ENCODE results near the gene CHRNA4. TPM values are rescaled to one million over a fixed set of nuclear protein-coding genes. Genes with fewer than 3 reads are reported as not detected.

Gene CHRNA4
- total and polyA plus RNA-seq, 5 donors from 2014 or later, result not detected

- Histone ChIP-seq H3K9me3 (ENCODE audit: control insufficient read depth in 2 of 2, low read length in 2 of 2) (no peaks in the 10 kb centered on the region), H3K27me3 (ENCODE audit: control insufficient read depth, insufficient read depth, low read length) (no peaks in the 10 kb centered on the region), H3K27ac (ENCODE audit: insufficient read depth, low read length, poor library complexity, severe bottlenecking) (no peak overlapping the region), H3K4me1 (ENCODE audit: control insufficient read depth, insufficient read depth, low read length, poor library complexity, severe bottlenecking) (peaks cover 2% of the 10 kb centered on the region), H3K4me3 (ENCODE audit: low read depth, low read length) (no peak overlapping the region), H3K36me3 (ENCODE audit: control insufficient read depth, insufficient read depth, low read length) (no peaks in the 10 kb centered on the region)
- ATAC-seq (ENCODE audit: low read depth in 2 of 2), result no peak
- no peak for DNase-seq
- Mint-ChIP-seq H3K36me3 (no peaks in the 10 kb centered on the region), H3K4me1 (peaks cover 0 to 3% (median under 1%) of the 10 kb centered on the region in 4 donors), H3K9me3 (peaks cover 0 to 2% (median 0%) of the 10 kb centered on the region in 7 donors), H3K4me3 (no peak overlapping the region), H3K27me3 (peaks cover 8% of the 10 kb centered on the region), H3K27ac (no peak overlapping the region)
These were observed 1.4 kb upstream of the CHRNA4 start for GRCh38 chr20:63362436-63363009.

- Histone ChIP-seq H3K27me3 (ENCODE audit: control insufficient read depth, insufficient read depth, low read length) (no peaks in the 10 kb centered on the region), H3K4me1 (ENCODE audit: control insufficient read depth, insufficient read depth, low read length, poor library complexity, severe bottlenecking) (peaks cover 2% of the 10 kb centered on the region), H3K27ac (ENCODE audit: insufficient read depth, low read length, poor library complexity, severe bottlenecking) (no peak overlapping the region), H3K9me3 (ENCODE audit: control insufficient read depth in 2 of 2, low read length in 2 of 2) (no peaks in the 10 kb centered on the region), H3K36me3 (ENCODE audit: control insufficient read depth, insufficient read depth, low read length) (no peaks in the 10 kb centered on the region), H3K4me3 (ENCODE audit: low read depth, low read length) (no peak overlapping the region)
- ATAC-seq (ENCODE audit: low read depth in 2 of 2) (no peak), DNase-seq (peak in 1 of 3 donors; percentile 7)
- Mint-ChIP-seq H3K27ac (no peak overlapping the region), H3K4me1 (peaks cover 0 to 3% (median under 1%) of the 10 kb centered on the region in 4 donors), H3K4me3 (no peak overlapping the region), H3K9me3 (peaks cover 0 to 2% (median 0%) of the 10 kb centered on the region in 7 donors), H3K27me3 (peaks cover 8% of the 10 kb centered on the region), H3K36me3 (no peaks in the 10 kb centered on the region)
These were observed 628 bp upstream of the CHRNA4 start for GRCh38 chr20:63361519-63362435.

GRCh38 chr20:63359937-63360849 lies 956 bp downstream of the CHRNA4 start:
- no peak overlapping the region for H3K27ac Mint-ChIP-seq

GRCh38 chr20:63359164-63359934 lies 1.8 kb downstream of the CHRNA4 start:
- no peak for DNase-seq
- peaks cover 0 to 3% (median under 1%) of the 10 kb centered on the region in 4 donors for H3K4me1 Mint-ChIP-seq

More at GRCh38 chr20:63359937-63360849, 956 bp downstream of the CHRNA4 start:
- no peak overlapping the region for H3K4me3 Mint-ChIP-seq
- Histone ChIP-seq H3K27ac (ENCODE audit: insufficient read depth, low read length, poor library complexity, severe bottlenecking) (no peak overlapping the region), H3K4me3 (ENCODE audit: low read depth, low read length) (no peak overlapping the region), H3K9me3 (ENCODE audit: control insufficient read depth in 2 of 2, low read length in 2 of 2) (no peaks in the 10 kb centered on the region), H3K36me3 (ENCODE audit: control insufficient read depth, insufficient read depth, low read length) (no peaks in the 10 kb centered on the region), H3K27me3 (ENCODE audit: control insufficient read depth, insufficient read depth, low read length) (no peaks in the 10 kb centered on the region), H3K4me1 (ENCODE audit: control insufficient read depth, insufficient read depth, low read length, poor library complexity, severe bottlenecking) (peaks cover 2% of the 10 kb centered on the region)
- peaks cover 8% of the 10 kb centered on the region for H3K27me3 Mint-ChIP-seq
- DNase-seq, result no peak
- no peaks in the 10 kb centered on the region for H3K36me3 Mint-ChIP-seq
- no peak for ATAC-seq (ENCODE audit: low read depth in 2 of 2)
- H3K4me1 Mint-ChIP-seq, result peaks cover 0 to 3% (median under 1%) of the 10 kb centered on the region in 4 donors
- H3K9me3 Mint-ChIP-seq, result peaks cover 0 to 2% (median 0%) of the 10 kb centered on the region in 7 donors

GRCh38 chr20:63357921-63358905 lies 2.9 kb downstream of the CHRNA4 start:
- Histone ChIP-seq H3K9me3 (ENCODE audit: control insufficient read depth in 2 of 2, low read length in 2 of 2) (no peaks in the 10 kb centered on the region), H3K36me3 (ENCODE audit: control insufficient read depth, insufficient read depth, low read length) (no peaks in the 10 kb centered on the region), H3K4me3 (ENCODE audit: low read depth, low read length) (no peak overlapping the region), H3K27me3 (ENCODE audit: control insufficient read depth, insufficient read depth, low read length) (no peaks in the 10 kb centered on the region), H3K4me1 (ENCODE audit: control insufficient read depth, insufficient read depth, low read length, poor library complexity, severe bottlenecking) (peaks cover 2% of the 10 kb centered on the region), H3K27ac (ENCODE audit: insufficient read depth, low read length, poor library complexity, severe bottlenecking) (no peak overlapping the region)
- Mint-ChIP-seq H3K4me3 (peak overlapping the region in 2 of 4 donors; percentile 27 to 35), H3K36me3 (no peaks in the 10 kb centered on the region), H3K27me3 (peaks cover 8% of the 10 kb centered on the region), H3K4me1 (peaks cover 0 to 3% (median under 1%) of the 10 kb centered on the region in 4 donors), H3K9me3 (peaks cover 0 to 2% (median 0%) of the 10 kb centered on the region in 7 donors), H3K27ac (no peak overlapping the region)
- ATAC-seq (ENCODE audit: low read depth in 2 of 2) (no peak), DNase-seq (no peak)

More at GRCh38 chr20:63359164-63359934, 1.8 kb downstream of the CHRNA4 start:
- H3K4me1 ChIP-seq (ENCODE audit: control insufficient read depth, insufficient read depth, low read length, poor library complexity, severe bottlenecking), result peaks cover 2% of the 10 kb centered on the region
- no peak overlapping the region for H3K4me3 Mint-ChIP-seq
- no peaks in the 10 kb centered on the region for H3K36me3 ChIP-seq (ENCODE audit: control insufficient read depth, insufficient read depth, low read length)
- no peak overlapping the region for H3K27ac Mint-ChIP-seq
- no peaks in the 10 kb centered on the region for H3K9me3 ChIP-seq (ENCODE audit: control insufficient read depth in 2 of 2, low read length in 2 of 2)
- no peaks in the 10 kb centered on the region for H3K36me3 Mint-ChIP-seq
- H3K27ac ChIP-seq (ENCODE audit: insufficient read depth, low read length, poor library complexity, severe bottlenecking), result no peak overlapping the region
- H3K27me3 Mint-ChIP-seq, result peaks cover 8% of the 10 kb centered on the region
- no peak overlapping the region for H3K4me3 ChIP-seq (ENCODE audit: low read depth, low read length)
- H3K27me3 ChIP-seq (ENCODE audit: control insufficient read depth, insufficient read depth, low read length), result no peaks in the 10 kb centered on the region
- ATAC-seq (ENCODE audit: low read depth in 2 of 2), result no peak
- H3K9me3 Mint-ChIP-seq, result peaks cover 0 to 2% (median 0%) of the 10 kb centered on the region in 7 donors

- Mint-ChIP-seq H3K27me3 (peaks cover under 1% of the 10 kb centered on the region), H3K36me3 (no peaks in the 10 kb centered on the region), H3K4me3 (no peak overlapping the region), H3K9me3 (no peaks in the 10 kb centered on the region), H3K27ac (no peak overlapping the region), H3K4me1 (no peaks in the 10 kb centered on the region)
- H3K9me3 ChIP-seq (ENCODE audit: control insufficient read depth in 2 of 2, low read length in 2 of 2), result no peaks in the 10 kb centered on the region
- H3K4me3 ChIP-seq (ENCODE audit: low read depth, low read length), result no peak overlapping the region
- peaks cover 2% of the 10 kb centered on the region for H3K4me1 ChIP-seq (ENCODE audit: control insufficient read depth, insufficient read depth, low read length, poor library complexity, severe bottlenecking)
- no peaks in the 10 kb centered on the region for H3K36me3 ChIP-seq (ENCODE audit: control insufficient read depth, insufficient read depth, low read length)
- H3K27ac ChIP-seq (ENCODE audit: insufficient read depth, low read length, poor library complexity, severe bottlenecking), result no peak overlapping the region
- DNase-seq (no peak), ATAC-seq (ENCODE audit: low read depth in 2 of 2) (no peak)
- no peaks in the 10 kb centered on the region for H3K27me3 ChIP-seq (ENCODE audit: control insufficient read depth, insufficient read depth, low read length)
These were observed 3.9 kb downstream of the CHRNA4 start for GRCh38 chr20:63356931-63357879.

All from CD4-positive, CD25-positive, alpha-beta regulatory T cell (primary cell).